GM18861 (cell line): Measurements from ENCODE around the gene GJC2.

Experiments used
- ATAC-seq: cut with Tn5 transposase; IDR thresholded peaks from one replicate; pipeline ENCODE4 v1.9.1; 2021; ENCODE audit not compliant: unreplicated experiment

GJC2 gene

DNA sequence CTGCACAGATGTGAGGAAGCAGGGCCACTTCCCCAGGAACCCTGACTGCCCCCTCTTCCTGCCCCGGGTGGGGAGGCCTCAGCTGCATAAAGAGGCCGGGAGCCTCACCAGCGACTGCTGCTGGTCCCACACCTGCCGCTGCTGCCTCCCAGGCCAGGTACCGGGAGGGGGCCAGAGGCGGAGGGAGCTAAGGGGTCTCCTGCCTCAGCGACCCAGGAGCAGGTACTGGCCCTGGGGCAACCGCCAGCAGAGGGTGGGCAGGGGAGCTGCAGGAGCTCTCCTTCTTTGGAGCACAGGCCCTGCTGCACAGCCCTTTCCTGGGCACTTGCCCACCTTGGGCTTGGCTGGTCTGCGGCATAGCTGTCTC, 6.8 kb downstream of the GJC2 start:
- ATAC-seq = no peak

DNA sequence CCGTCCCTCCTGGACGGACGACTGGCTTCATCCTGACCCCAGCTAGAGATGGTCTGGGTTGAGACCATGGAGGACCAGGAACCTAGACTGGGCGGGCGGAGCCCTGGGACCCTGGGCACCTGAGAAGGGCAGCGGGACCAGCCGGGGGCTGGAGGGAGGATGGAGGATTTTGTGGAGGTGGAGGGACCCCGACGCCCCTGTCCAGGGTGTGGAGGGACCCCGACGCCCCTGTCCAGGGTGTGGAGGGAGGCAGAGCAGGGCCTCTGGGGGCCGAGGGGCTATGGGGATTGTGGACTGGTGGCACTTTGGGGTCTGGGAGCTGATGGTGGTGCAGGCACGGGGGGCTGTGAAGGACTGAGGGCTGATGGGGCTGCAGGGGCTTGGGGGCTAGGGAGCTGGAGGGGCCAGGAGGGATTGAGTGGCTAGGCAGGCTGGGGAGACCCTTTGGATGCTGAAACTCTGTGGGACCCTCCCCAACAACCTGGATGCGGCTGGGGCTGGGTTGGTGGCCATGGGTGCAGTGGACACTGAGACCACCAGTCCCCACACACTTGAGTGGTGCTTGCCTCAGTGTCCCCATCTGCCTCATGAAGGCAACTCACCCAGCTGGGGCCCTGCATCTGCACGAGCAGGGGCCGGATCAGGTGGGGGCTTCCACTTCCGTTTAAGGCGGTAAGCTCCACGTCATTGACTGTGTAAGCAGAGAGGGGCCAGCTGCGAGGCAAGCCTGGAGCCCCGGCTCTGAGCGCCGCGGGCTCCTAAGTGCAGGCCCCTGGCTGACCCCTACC, 7.4 kb downstream of the GJC2 start:
- no peak for ATAC-seq

DNA sequence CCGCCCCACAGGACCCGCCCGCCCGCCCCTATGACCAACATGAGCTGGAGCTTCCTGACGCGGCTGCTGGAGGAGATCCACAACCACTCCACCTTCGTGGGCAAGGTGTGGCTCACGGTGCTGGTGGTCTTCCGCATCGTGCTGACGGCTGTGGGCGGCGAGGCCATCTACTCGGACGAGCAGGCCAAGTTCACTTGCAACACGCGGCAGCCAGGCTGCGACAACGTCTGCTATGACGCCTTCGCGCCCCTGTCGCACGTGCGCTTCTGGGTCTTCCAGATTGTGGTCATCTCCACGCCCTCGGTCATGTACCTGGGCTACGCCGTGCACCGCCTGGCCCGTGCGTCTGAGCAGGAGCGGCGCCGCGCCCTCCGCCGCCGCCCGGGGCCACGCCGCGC, 8.0 kb downstream of the GJC2 start:
- no peak for ATAC-seq

DNA sequence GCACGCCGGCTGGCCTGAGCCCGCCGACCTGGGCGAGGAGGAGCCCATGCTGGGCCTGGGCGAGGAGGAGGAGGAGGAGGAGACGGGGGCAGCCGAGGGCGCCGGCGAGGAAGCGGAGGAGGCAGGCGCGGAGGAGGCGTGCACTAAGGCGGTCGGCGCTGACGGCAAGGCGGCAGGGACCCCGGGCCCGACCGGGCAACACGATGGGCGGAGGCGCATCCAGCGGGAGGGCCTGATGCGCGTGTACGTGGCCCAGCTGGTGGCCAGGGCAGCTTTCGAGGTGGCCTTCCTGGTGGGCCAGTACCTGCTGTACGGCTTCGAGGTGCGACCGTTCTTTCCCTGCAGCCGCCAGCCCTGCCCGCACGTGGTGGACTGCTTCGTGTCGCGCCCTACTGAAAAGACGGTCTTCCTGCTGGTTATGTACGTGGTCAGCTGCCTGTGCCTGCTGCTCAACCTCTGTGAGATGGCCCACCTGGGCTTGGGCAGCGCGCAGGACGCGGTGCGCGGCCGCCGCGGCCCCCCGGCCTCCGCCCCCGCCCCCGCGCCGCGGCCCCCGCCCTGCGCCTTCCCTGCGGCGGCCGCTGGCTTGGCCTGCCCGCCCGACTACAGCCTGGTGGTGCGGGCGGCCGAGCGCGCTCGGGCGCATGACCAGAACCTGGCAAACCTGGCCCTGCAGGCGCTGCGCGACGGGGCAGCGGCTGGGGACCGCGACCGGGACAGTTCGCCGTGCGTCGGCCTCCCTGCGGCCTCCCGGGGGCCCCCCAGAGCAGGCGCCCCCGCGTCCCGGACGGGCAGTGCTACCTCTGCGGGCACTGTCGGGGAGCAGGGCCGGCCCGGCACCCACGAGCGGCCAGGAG, 8.6 kb downstream of the GJC2 start:
- ATAC-seq = no peak

DNA sequence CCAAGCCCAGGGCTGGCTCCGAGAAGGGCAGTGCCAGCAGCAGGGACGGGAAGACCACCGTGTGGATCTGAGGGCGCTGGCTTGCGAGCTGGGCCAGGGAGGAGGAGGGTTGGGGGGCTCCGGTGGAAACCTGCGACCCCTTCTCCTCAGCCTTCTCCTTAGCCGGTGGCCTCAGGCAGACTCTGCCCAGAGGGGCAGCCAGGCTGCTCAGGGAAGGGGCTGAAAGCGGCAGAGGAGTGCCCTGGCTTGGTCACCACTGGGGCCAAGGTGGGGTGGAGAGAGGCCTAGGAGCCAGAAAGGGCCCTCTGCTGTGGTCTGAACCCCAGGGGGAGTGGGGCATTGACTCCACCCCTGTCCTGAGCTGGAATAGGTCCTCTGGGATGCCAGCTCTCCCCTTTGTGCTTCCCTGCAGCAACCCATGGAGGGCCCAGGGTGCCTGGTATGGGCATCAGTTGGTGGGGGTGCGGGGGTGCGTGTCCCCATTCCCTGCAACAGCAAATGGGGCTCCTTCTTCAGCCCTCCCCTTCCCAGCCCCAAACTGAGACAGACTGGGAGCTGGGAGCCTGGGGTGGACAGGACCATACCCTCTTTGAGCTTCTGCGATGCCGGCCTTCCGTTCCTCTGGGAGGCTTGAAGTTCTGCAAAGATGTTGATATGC, 9.4 kb downstream of the GJC2 start:
- no peak for ATAC-seq

DNA sequence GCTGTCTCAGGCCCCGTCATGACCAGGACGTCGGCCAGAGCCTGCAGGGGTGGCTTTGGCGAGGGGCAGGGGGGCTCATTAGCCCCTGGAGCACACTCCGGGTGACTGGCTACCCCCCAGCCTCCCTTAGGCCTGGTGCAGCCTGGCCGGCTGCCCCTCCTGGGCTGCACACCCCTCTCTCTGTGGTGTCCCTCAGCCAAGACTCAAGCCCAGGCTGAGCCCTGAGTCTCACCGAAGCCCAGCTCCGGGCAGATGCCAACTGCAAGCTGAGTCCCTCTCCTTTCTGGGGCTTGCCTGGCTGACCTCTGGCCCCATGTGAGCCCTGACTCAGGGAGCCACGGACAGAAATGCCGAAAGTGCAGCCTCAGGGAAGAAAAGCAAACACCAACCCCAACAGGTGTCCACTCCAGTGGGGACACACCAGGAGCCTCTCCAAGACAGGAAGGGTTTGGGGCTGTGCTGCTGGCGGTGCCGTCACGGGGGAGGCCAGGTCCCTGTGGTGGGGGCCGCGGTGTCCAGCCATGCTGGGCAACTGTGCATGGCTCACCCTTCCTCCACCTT, 10.6 kb downstream of the GJC2 start:
- ATAC-seq = no peak

DNA sequence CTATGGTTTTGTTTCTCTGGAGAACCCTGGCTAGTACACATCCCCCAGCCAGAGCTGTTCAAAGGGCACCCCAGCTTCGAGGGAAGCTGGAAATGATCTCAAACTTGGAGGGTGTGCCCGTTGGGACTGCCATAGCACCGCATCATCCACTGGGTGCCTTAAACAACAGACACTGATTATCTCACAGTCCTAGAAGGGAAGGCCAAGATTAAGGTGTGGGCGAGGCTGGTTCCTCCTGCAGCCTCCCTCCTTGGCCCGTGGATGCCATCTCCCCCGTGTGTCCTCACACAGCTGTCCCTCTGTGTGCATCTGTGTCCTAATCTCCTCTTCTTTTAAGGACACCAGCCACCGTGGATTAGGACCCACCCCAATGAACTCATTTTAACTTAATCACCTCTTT, 11.6 kb downstream of the GJC2 start:
- no peak for ATAC-seq

DNA sequence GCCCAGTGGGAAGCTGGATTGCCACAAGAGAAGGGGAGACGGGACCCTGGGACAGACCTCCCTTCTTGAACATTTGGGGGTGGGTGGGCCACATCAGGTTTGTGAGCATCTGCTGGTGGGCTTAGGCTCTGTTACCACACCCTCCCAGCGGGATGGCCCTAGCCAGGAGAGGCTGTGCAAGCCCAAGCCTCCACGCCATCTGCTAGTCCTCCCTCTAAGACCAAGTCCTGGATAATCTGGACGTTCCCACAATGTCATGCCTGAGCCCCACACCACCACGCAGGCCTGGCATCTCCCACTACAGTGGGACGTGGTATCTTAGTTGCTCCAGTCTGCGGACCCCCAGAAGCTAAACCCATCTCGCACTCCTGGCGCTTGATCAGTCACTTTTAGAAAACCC, 12.1 kb downstream of the GJC2 start:
- ATAC-seq = no peak

DNA sequence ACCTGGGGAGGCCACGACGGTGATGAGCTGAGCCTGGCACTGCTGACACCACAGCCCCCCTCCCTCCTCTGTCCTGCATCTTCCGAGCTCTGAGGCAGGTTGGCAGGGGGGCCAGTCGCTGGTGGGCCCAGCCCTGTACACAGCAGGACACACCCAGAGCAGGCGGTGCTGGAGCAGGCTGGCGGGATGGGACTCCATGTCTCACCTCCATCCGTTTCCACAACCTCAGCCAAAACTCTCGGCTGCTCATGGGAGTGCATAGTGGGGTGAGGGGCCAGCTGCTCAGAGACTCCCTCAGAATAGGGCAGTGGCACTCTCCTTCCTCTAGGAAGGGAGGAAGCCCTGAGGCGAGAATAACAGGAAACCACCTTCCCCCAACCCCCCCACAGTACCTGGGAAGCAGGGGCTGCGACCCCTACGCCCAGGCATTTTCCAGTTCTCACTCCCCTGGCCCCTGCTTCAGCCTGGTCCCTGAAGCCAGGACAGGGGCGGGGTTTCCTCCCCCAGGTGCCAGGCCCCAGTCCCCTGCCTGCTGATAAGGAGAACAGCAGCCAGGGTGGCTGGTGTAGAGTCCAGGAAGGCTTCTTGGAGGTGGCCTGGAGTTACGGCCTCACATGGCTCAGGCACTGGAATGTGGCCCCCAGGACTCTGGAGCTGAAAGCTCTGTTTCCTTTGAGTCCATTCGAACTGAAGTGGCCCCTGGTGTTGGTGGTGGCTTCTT, 12.7 kb downstream of the GJC2 start:
- no peak for ATAC-seq

DNA sequence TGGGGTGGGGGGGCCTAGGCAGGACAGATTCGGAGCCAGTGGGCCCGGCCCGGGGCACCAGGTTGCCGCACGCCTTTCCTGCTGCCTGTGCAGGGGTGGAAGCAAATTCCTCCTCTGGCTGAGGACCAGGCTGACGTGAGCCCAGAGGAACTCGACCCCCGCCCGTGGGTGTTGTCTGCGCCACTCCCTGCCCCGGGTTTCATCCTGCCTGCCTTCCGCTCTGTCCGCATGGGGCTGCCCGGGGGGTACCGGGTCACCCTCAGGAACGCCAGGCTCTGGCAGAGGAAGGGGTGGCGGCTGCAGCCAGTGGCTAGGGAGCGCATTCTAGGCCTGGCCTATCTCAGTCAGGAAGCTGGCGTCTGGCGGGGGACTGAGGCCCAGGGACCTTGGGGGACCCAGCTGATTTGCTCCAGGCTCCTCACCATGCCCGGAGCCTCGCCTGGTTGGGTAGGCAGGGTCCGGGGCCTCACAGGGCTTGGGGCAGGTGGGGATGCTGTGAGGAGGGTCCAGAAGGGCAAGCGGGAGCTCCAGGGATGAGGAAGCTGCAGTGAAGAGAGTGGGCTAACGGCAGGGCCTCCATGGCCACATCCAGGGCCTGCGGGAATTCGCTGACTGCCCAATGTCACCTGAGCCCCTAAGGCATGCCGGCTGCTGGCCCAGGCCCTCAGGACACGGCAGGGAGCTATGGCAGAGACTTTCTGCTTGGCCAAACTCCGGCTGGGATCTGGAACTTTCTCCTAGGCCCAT, 13.4 kb downstream of the GJC2 start:
- ATAC-seq = no peak

DNA sequence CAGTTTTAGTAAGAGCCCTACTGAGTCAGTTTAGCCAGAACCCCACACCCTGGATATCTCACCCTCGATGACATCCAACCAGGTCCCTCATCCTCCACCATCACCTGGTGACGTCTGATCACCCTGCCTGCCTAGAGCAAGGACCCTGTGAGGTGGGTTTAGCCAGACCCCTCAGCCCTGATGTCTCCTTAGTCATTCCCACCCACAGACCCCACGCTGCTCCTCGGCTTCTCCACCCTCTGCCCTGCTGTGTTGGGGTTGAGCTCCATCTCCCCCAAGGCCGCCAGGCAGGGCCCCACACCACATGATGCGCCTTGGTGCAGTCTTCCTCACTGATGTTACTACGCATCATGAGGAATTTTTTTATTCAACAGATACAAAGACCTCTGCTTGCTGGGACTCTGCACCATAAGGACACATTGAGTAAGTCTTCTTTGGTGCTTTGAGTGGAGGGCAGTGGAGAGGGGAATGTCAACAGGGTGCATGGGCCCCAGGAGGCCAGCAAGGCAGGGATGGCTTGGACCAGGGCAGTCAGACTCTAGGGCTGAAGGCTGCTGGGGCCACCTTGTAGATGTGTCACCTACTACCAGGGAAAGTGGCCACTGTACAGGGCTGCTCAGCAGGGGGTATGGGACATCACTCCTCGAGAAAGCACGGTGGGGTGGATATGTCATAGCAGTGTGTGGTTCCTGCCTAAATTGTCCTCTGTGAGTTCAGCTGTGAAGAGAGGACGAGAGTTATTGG, 14.2 kb downstream of the GJC2 start:
- no peak for ATAC-seq

DNA sequence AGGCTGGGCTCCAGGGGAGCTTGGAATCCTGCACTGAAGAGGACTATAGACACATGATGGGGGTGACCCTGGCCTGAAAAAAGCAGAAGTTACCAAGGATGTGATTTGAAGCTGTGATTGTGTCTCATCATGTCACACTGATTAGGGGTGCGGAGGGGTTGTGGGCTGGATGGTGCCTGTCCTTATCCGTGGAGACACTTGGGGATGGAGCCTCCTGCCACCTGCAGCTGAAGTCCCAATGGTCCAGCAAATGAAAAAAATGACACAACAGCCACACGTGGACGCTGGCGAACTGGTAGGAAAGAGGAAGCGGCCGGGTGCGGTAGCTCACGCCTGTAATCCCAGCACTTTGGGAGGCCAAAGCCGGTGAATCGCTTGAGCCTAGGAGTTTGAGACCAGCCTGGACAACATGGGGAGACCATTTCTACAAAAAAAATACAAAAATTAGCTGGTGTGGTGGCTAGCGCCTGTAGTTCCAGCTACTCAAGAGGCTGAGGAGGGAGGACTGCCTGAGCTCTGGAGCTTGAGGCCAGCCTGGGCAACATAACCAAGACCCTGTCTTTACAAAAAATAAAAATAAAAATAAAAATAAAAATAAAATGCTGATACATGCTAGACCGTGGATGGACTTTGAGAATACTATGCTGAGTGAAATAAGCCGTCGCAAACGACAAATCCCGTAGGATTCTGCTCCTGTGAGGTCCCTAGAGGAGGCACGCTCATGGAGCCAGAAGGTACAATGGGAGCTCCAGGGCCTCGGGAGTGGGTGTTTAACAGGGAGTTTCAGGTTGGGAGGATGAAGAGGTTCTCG, 15.0 kb downstream of the GJC2 start:
- peak; percentile 0 for ATAC-seq

DNA sequence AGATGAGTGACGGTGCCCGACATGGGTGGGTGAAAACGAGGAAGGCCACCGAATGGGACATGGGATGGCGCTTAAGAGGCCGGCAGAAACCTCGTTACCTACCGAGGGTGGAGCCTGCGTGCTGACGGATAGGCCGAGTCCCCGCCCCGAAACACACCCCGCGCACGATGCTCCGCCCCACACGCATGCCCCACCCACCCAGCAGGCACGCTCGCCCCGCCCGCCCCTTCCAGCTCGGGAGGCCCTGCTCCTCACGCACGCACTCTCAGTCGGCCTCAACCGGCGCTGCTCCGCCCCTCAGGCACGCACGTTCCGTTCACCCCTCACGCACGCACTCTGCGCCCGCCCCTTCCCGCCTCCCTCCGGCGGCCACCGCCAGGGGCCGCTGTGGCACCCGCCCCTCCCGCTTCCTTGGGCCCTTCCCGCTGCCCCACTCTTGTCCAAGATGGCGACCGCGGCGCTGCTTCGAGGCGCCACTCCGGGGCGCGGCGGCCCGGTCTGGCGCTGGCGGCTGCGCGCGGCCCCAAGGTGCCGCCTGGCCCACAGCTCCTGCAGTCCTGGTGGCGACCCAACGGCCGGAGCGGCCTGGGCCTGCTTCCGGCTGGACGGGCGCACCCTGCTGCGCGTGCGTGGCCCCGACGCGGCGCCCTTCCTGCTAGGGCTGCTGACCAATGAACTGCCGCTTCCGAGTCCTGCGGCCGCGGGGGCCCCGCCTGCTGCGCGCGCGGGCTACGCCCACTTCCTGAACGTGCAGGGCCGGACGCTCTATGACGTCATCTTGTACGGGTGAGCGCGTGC, 15.8 kb downstream of the GJC2 start, which contains the start of gene IBA57:
TSS of gene IBA57 (plus strand) at position 433 of the 798 bp plus-strand sequence. CDS start at position 446, 13 bp downstream.
- ATAC-seq = peak; percentile 85

DNA sequence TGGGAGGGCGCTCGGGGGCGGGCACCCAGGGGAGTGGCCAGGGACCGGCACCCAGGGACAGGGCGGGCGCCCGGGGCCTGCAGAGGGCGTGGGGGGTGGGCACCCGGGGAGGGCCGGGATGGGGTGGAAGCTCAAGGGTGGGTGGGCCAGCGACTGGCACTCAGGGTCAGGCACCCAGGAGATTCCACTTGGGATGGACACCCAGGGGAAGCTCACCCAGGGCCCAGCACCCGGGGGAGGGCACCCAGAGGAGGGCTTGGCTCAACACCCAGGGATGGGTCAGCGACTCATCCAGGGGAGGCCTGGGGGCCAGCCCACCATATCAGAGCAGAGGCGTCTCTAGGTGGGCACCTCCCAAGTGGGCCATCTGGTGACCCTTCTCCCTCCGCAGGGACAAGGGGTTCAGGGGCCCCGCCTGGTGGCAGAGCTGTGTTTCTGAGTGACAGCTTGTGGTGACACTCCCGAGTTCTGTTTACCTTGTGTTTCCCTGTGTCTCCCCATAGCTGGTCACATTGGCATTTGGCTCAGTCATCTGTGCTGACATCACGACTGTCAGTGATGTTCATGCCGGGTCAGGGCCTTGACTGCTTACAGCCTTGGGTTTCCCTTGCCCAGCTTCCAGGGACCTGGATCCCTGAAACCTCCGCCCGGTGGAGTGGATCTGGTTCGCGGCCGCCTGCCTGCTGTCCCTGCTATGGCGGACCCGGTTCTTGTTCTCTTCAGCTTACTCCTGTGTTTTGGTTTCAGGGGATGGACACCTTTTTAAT, 16.6 kb downstream of the GJC2 start:
- ATAC-seq = peak; percentile 11

DNA sequence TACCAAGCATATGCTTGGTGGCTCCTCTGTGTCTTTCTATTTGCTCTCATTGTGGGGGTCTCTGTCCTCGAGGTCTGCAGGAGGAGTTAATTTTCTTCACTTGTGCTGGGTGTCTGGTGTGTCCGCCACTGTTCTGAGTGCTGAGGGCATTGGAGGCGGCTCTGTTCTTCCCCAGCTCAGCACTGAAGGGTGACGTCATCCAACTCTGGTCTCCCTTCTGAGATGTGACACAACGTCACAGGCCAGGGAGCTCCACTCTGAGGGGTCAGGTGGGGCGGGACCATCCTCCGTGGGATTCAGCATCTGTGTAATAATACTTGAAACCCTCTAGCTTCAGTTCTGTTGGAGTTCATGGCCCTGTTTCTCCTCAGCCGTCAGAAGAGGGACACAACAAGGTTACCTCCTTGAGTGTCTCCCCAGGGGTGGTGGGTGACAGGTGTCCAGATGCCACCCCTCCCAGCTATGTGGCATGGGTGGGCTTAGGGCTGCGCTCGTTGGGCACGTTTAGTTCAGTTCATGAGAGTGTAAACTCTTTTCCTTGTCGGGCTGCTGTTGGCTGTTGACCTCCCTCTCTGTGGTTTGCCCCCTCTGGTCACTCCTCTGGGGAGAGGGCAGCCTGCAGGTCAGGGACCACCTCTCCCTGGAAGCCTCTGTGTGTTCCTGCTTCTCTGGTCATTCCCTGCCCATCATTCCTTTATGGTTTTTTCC, 19.0 kb downstream of the GJC2 start:
- no peak for ATAC-seq

DNA sequence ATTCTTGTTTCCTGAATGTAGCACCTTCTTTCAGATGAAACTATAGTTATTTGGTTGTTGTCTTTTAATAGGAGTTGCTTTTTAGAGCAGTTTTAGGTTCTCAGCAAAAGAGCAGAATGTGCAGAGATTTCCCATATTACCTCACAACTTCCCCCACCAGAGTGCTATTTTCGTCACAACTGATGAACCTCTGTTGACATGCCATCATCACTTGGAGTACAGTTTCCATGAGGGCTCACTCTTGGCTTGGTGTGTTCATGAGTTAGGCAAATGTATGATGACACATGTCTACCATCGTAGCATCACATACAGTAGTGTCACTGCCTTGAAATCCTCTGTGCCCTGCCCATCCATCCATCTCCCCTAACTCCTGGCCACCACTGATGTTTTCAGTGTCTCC, 19.6 kb downstream of the GJC2 start:
- no peak for ATAC-seq
